Panc1 (cell line): Measurements from ENCODE around the gene PCSK5. TPM values are rescaled to one million over a fixed set of nuclear protein-coding genes. Genes with fewer than 3 reads are reported as not detected.

ENCODE experiments used
- ATAC-seq: fragments of 200-7000 bp; cut with Tn5 transposase; 2 replicates; pipeline ENCODE4 v1.9.1; 2020; ENCODE audit warnings: mild to moderate bottlenecking, moderate library complexity
- BruUV-seq: library from RNA; stranded (reverse); fragments of 400-500 nt; replicated peaks from 2 replicates; lab custom pipeline; 2021; lab: Mats Ljungman, UMichigan
- CTCF ChIA-PET: fragments of 300-600 bp; sonication (Branson Sonifier 250); formaldehyde crosslinking; loops from one replicate; lab custom pipeline; 2022; ENCODE audit warnings: antibody characterized with exemption; lab: Charles Lee
- POLR2A ChIA-PET: fragments of 300-600 bp; sonication (Branson Sonifier 250); formaldehyde crosslinking; loops from one replicate; lab custom pipeline; 2022; ENCODE audit warnings: antibody characterized with exemption; lab: Charles Lee
- DNase-seq: peaks from one replicate; pipeline ENCODE4 v3.0.0-alpha.2; 2010; ENCODE audit warnings: low read depth, low spot score
- H3K27ac ChIP-seq: 2 replicates; pipeline ENCODE4 v1.5.1; 2011; ENCODE audit warnings: mild to moderate bottlenecking, low read length, inconsistent platforms
- H3K27me3 ChIP-seq: fragments of 200-500 bp; sonication (Bioruptor generic); 2 replicates; pipeline ENCODE4 v1.6.0; 2014; ENCODE audit warnings: low read length, inconsistent platforms; ENCODE audit not compliant: control insufficient read depth, insufficient read depth
- H3K36me3 ChIP-seq: fragments of 200-500 bp; sonication (Bioruptor generic); 2 replicates; pipeline ENCODE4 v1.5.1; 2014; ENCODE audit warnings: inconsistent platforms, mild to moderate bottlenecking, low read length, moderate library complexity; ENCODE audit not compliant: control insufficient read depth, insufficient read depth
- H3K4me1 ChIP-seq: 2 replicates; pipeline ENCODE4 v1.5.1; 2011; ENCODE audit warnings: inconsistent platforms, mild to moderate bottlenecking, low read length, moderate library complexity; ENCODE audit not compliant: control insufficient read depth, insufficient read depth
- H3K4me3 ChIP-seq, 2 experiments: 2 replicates each; pipeline ENCODE4 v1.5.1; 2011 to 2012; ENCODE audit warnings: low read depth in 2 of 2, low read length in 2 of 2, mild to moderate bottlenecking in 2 of 2, inconsistent platforms in 1 of 2, moderate library complexity in 1 of 2
- H3K9me3 ChIP-seq: fragments of 200-500 bp; sonication (Bioruptor generic); 2 replicates; pipeline ENCODE4 v1.5.1; 2014; ENCODE audit warnings: low read depth, mild to moderate bottlenecking, inconsistent platforms, low read length, moderate library complexity; ENCODE audit not compliant: control insufficient read depth, insufficient read depth
- POLR2AphosphoS5 ChIP-seq: IDR thresholded peaks from 2 replicates; pipeline ENCODE4 v1.6.1; 2012; ENCODE audit warnings: mild to moderate bottlenecking, low read depth, low read length, moderate library complexity
- SIN3A ChIP-seq: IDR thresholded peaks from 2 replicates; pipeline ENCODE4 v1.6.1; 2012; ENCODE audit warnings: low read depth, mild to moderate bottlenecking, low read length, moderate library complexity, borderline replicate concordance; ENCODE audit not compliant: insufficient read depth
- TCF7L2 ChIP-seq: IDR thresholded peaks from 2 replicates; pipeline ENCODE4 v1.6.1; 2011; ENCODE audit warnings: mild to moderate bottlenecking, low read depth, low read length, inconsistent platforms
- in situ Hi-C: cut with HindIII; loops from 2 replicates; pipeline ENCODE4 v1.10.0; 2016; ENCODE audit warnings: low sequenced_read_pairs, low pct_unique_long_range_greater_than_20kb
- intact Hi-C: fragments of 100-400 bp; cut with micrococcal nuclease; formaldehyde crosslinking; loops from one replicate; pipeline ENCODE4 v1.10.0; 2022; ENCODE audit not compliant: unreplicated experiment
- total RNA-seq: library from RNA; stranded (reverse); gene quantifications from one replicate; pipeline ENCODE4 v1.2.1, GENCODE V29; 2021; ENCODE audit not compliant: unreplicated experiment
- TF ChIP-seq, protein P1 (sequence below), 2 experiments: IDR thresholded peaks; 2 replicates each; pipeline ENCODE4 v1.6.1; 2011 to 2012; ENCODE audit warnings: low read depth in 2 of 2, control low read depth in 1 of 2, low read length in 1 of 2, mild to moderate bottlenecking in 1 of 2, moderate library complexity in 1 of 2; ENCODE audit not compliant: insufficient read depth in 1 of 2
- TF ChIP-seq, protein P2 (sequence below): fragments of 450-650 bp; IDR thresholded peaks from 2 replicates; pipeline ENCODE4 v1.5.1; 2017; ENCODE audit warnings: mild to moderate bottlenecking

PCSK5 gene
- total RNA-seq, 1 experiment from 2014 or later = 0.21 TPM

DNA sequence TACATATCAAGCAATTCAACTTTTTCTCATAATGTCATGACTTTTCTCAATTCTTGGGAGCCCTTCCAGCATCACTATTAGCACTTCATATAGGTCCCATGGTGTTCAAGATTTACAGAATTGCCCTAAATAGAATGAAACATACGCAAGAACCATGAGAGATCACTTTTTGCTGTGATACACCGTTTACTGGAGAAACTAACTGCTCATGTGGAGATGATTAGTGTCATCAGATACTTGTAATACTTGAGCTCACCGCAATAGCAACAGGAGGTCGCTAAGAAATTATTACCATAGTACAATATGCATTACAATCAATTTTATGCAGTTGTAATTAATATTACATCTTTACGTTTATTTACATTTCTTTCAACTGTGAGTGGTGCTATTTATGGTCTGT lies 4.8 kb upstream of the PCSK5 start:
- H3K4me3 ChIP-seq = no peak overlapping the region
- POLR2A ChIA-PET = no interaction called here
- CTCF ChIA-PET = no interaction called here
- BruUV-seq = no TSS peak
- intact Hi-C loops = no loop called here
- H3K27ac ChIP-seq = no peak overlapping the region
- TF ChIP-seq, protein P1, sequence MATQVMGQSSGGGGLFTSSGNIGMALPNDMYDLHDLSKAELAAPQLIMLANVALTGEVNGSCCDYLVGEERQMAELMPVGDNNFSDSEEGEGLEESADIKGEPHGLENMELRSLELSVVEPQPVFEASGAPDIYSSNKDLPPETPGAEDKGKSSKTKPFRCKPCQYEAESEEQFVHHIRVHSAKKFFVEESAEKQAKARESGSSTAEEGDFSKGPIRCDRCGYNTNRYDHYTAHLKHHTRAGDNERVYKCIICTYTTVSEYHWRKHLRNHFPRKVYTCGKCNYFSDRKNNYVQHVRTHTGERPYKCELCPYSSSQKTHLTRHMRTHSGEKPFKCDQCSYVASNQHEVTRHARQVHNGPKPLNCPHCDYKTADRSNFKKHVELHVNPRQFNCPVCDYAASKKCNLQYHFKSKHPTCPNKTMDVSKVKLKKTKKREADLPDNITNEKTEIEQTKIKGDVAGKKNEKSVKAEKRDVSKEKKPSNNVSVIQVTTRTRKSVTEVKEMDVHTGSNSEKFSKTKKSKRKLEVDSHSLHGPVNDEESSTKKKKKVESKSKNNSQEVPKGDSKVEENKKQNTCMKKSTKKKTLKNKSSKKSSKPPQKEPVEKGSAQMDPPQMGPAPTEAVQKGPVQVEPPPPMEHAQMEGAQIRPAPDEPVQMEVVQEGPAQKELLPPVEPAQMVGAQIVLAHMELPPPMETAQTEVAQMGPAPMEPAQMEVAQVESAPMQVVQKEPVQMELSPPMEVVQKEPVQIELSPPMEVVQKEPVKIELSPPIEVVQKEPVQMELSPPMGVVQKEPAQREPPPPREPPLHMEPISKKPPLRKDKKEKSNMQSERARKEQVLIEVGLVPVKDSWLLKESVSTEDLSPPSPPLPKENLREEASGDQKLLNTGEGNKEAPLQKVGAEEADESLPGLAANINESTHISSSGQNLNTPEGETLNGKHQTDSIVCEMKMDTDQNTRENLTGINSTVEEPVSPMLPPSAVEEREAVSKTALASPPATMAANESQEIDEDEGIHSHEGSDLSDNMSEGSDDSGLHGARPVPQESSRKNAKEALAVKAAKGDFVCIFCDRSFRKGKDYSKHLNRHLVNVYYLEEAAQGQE (IDR thresholded peaks at IDR 0.05; ENCODE audit: insufficient read depth in 1 of 2, low read depth in 2 of 2, low read length in 1 of 2) = no peak
- DNase-seq = no peak
- no peak for ATAC-seq
- in situ Hi-C loops = no loop called here
- H3K9me3 ChIP-seq = no peaks in the 10 kb centered on the region
- H3K4me1 ChIP-seq = no peaks in the 10 kb centered on the region; the same call in 1 of the 2 replicates
- H3K36me3 ChIP-seq = no peaks in the 10 kb centered on the region; the same call in 1 of the 2 replicates
- H3K27me3 ChIP-seq = no peaks in the 10 kb centered on the region

DNA sequence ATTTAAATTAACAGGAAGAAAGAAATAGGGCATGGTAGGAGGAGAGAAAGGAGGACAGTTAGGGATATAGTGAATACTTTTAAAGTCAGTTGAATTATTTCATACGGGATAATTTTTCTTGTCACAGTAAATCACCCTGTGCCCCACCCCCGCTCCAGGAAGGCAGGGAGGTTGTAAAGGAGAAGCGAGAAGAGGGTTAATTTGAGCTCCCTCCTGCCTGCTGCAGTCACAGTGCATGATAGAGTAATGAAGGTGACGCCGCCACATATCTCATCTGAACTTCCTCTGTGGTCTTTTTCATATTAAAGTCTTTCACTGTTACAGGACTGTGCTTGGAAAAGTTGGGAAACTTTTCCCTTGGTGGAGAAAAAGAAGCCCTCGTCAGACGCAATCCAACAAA lies 896 bp upstream of the PCSK5 start:
- POLR2A ChIA-PET = no interaction called here
- Histone ChIP-seq H3K27ac (no peak overlapping the region), H3K4me3 (peak overlapping the region; percentile 41 to 66), H3K36me3 (no peaks in the 10 kb centered on the region; the same call in 1 of the 2 replicates), H3K27me3 (peaks cover 7% of the 10 kb centered on the region), H3K4me1 (no peaks in the 10 kb centered on the region; the same call in 1 of the 2 replicates), H3K9me3 (no peaks in the 10 kb centered on the region)
- ATAC-seq = no peak
- BruUV-seq = no TSS peak
- in situ Hi-C loops (no loop called here), intact Hi-C loops (no loop called here)
- CTCF ChIA-PET = no interaction called here
- no peak for TF ChIP-seq POLR2AphosphoS5
- no peak for DNase-seq

DNA sequence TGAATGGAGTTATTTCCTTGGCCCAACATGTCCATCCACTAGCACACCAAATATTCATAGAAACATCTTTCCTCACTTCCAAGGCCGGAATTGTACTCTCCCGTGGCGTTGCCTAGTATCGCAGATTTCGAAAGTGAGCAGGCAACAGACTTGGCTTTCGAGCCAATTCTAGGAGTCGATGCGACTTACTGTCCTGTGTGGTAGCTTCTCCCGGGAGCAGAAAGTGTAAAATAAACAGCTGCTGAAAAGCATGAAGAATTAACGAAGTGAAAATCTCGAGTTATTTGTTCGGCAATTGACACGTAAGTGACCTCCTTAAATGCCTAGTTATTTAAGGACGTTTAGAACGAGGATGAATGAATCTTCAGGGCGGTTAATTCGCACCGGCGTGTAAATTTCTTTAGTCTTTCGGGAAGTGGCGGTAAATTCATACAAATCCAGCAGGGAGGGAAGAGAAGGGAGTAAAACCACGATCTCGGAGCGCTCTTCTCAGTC lies 449 bp upstream of the PCSK5 start:
- intact Hi-C loops (no loop called here), in situ Hi-C loops (no loop called here)
- peaks cover 8% of the 10 kb centered on the region for H3K27me3 ChIP-seq
- ATAC-seq (peak; percentile 61; the same call in 1 of the 2 replicates), DNase-seq (no peak)
- no peaks in the 10 kb centered on the region; the same call in 1 of the 2 replicates for H3K4me1 ChIP-seq
- peak overlapping the region; percentile 41 to 66 for H3K4me3 ChIP-seq
- BruUV-seq = no TSS peak
- ChIA-PET CTCF (no interaction called here), POLR2A (no interaction called here)
- no peaks in the 10 kb centered on the region; the same call in 1 of the 2 replicates for H3K36me3 ChIP-seq
- H3K27ac ChIP-seq = no peak overlapping the region
- H3K9me3 ChIP-seq = no peaks in the 10 kb centered on the region
- TF ChIP-seq, protein P2, sequence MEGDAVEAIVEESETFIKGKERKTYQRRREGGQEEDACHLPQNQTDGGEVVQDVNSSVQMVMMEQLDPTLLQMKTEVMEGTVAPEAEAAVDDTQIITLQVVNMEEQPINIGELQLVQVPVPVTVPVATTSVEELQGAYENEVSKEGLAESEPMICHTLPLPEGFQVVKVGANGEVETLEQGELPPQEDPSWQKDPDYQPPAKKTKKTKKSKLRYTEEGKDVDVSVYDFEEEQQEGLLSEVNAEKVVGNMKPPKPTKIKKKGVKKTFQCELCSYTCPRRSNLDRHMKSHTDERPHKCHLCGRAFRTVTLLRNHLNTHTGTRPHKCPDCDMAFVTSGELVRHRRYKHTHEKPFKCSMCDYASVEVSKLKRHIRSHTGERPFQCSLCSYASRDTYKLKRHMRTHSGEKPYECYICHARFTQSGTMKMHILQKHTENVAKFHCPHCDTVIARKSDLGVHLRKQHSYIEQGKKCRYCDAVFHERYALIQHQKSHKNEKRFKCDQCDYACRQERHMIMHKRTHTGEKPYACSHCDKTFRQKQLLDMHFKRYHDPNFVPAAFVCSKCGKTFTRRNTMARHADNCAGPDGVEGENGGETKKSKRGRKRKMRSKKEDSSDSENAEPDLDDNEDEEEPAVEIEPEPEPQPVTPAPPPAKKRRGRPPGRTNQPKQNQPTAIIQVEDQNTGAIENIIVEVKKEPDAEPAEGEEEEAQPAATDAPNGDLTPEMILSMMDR = no peak
- TF ChIP-seq SIN3A (no peak), POLR2AphosphoS5 (no peak), TCF7L2 (no peak)
- TF ChIP-seq, protein P1 (IDR thresholded peaks at IDR 0.05; ENCODE audit: insufficient read depth in 1 of 2, low read depth in 2 of 2, low read length in 1 of 2) = no peak
